ENCODE results near the gene PARP11. TPM values are rescaled to one million over a fixed set of nuclear protein-coding genes. Genes with fewer than 3 reads are reported as not detected.
"Not testable (repeated sequence)": the region's sequence is repeated elsewhere in the genome, so short reads cannot be mapped to it uniquely, and the experiment has no call there.

The PARP11 gene
- total and polyA plus RNA-seq, 2 of the 8 experiments (the other 6 are each of a cell fraction or from before 2014, with no cell fraction given): 4.2 to 13.3 TPM

GRCh38 chr12:3838701-3839548 lies 34.3 kb downstream of the PARP11 start:
- CTCF ChIA-PET (ENCODE audit: partially characterized antibody): interaction anchor here (0.8 kb wide), 1 partner anchor 46 kb away, joined by 3 read pairs; no protein-coding TSS in a partner anchor

More at GRCh38 chr12:3838701-3839548, 34.3 kb downstream of the PARP11 start:
- H3K23me2 ChIP-seq (ENCODE audit: low read depth, low read length); H3K27me3 ChIP-seq (replicated peaks in 1 of 4; ENCODE audit: control insufficient read depth in 3 of 4, extremely low read depth in 1 of 4, insufficient read depth in 3 of 4, low read length in 3 of 4); POLR2A ChIA-PET (ENCODE audit: partially characterized antibody); H3K27ac ChIP-seq (ENCODE audit: low read depth, low read length); H2BK5ac ChIP-seq (ENCODE audit: low read depth, low read length); H4K8ac ChIP-seq (ENCODE audit: extremely low read depth, insufficient read depth, low read length); H3K56ac ChIP-seq (replicated peaks; ENCODE audit: insufficient read length, low read depth, low read length); H3K23ac ChIP-seq (ENCODE audit: insufficient read length); H3K14ac ChIP-seq (ENCODE audit: insufficient read length); H3K18ac ChIP-seq (ENCODE audit: extremely low read depth, low read length); H4K20me1 ChIP-seq (replicated peaks in 1 of 2; ENCODE audit: control insufficient read depth in 1 of 2, insufficient read depth in 2 of 2, low read length in 2 of 2); H4K5ac ChIP-seq (ENCODE audit: insufficient read length, low read depth, low read length); DNase-seq (ENCODE audit: low read depth in 1 of 2, low spot score in 2 of 2); FAIRE-seq; H3K9me3 ChIP-seq (ENCODE audit: insufficient read depth in 2 of 2, low read depth in 1 of 2, low read length in 1 of 2); H3K36me3 ChIP-seq (ENCODE audit: control insufficient read depth in 2 of 4, insufficient read depth in 4 of 4, low read length in 3 of 4); H2BK15ac ChIP-seq (ENCODE audit: low read length); H3K79me1 ChIP-seq (ENCODE audit: low read depth, low read length); H2AK5ac ChIP-seq (ENCODE audit: low read depth, low read length); H2BK20ac ChIP-seq (ENCODE audit: low read length); H3K9ac ChIP-seq (replicated peaks in 1 of 4; ENCODE audit: extremely low read depth in 1 of 4, low read depth in 3 of 4, low read length in 3 of 4); H2AFZ ChIP-seq (ENCODE audit: low read length); H2BK12ac ChIP-seq (ENCODE audit: low read depth, low read length); H3K4ac ChIP-seq (replicated peaks; ENCODE audit: insufficient read length, low read depth, low read length); H3K4me2 ChIP-seq (ENCODE audit: insufficient read depth in 1 of 2, low read depth in 2 of 2, low read length in 2 of 2); H2BK120ac ChIP-seq (replicated peaks; ENCODE audit: low read depth, low read length); H3K4me3 ChIP-seq (ENCODE audit: extremely low read depth in 1 of 4, insufficient read depth in 2 of 4, low read depth in 3 of 4, low read length in 4 of 4); H3K4me1 ChIP-seq (replicated peaks in 1 of 4; ENCODE audit: control insufficient read depth in 3 of 4, insufficient read depth in 4 of 4, low read length in 3 of 4); H4K91ac ChIP-seq (replicated peaks; ENCODE audit: insufficient read length, low read length): not testable (repeated sequence)
- H3K79me2 ChIP-seq (ENCODE audit: control insufficient read depth in 1 of 2, insufficient read depth in 2 of 2, low read length in 2 of 2): peaks cover 0 to 14% of the 10 kb centered on the region in 2 experiments; a peak in 1 of 4 replicates
- TF ChIP-seq MAX (IDR thresholded peaks at IDR 0.05): peak; percentile 45; the same call in 1 of the 2 replicates
- 94% methylated on average over 54 of the region's 98 CpGs; no CpG with 5 or more reads in 1 of the 2 experiments for WGBS, 2 experiments (ENCODE audit: extremely low coverage in 1 of 2, insufficient coverage in 1 of 2, insufficient read length in 1 of 2, insufficient replicate concordance in 2 of 2, low coverage in 1 of 2, low lambda C conversion rate in 2 of 2, missing lambda C conversion rate in 1 of 2)
